H1 (cell line): ENCODE data around the gene ARHGEF4. TPM values are rescaled to one million over a fixed set of nuclear protein-coding genes. Genes with fewer than 3 reads are reported as not detected.

Source experiments
- BACH1 ChIP-seq: IDR thresholded peaks from 2 replicates; pipeline ENCODE4 v1.6.1; 2012; ENCODE audit warnings: low read length, improper control_type of control experiment
- CEBPB ChIP-seq: IDR thresholded peaks from 2 replicates; pipeline ENCODE4 v1.6.1; 2012; ENCODE audit warnings: low read depth, low read length
- CREB1 ChIP-seq: IDR thresholded peaks from 2 replicates; pipeline ENCODE4 v1.6.1; 2012; ENCODE audit warnings: inconsistent platforms
- CTBP2 ChIP-seq: IDR thresholded peaks from 2 replicates; pipeline ENCODE4 v1.7.0; 2011; ENCODE audit warnings: borderline replicate concordance, mild to moderate bottlenecking, moderate library complexity, mixed read lengths, low read length; ENCODE audit not compliant: insufficient read depth, insufficient read length
- EGR1 ChIP-seq: IDR thresholded peaks from 2 replicates; pipeline ENCODE4 v1.6.1; 2011; ENCODE audit warnings: low read depth, low read length, borderline replicate concordance
- RXRA ChIP-seq: IDR thresholded peaks from 2 replicates; pipeline ENCODE4 v1.6.1; 2011; ENCODE audit warnings: low read depth, mild to moderate bottlenecking, low read length, moderate library complexity; ENCODE audit not compliant: insufficient read depth
- SP2 ChIP-seq: IDR thresholded peaks from 2 replicates; pipeline ENCODE4 v1.6.1; 2012; ENCODE audit warnings: mild to moderate bottlenecking, low read length, inconsistent platforms
- SP4 ChIP-seq: IDR thresholded peaks from 2 replicates; pipeline ENCODE4 v1.6.1; 2012; ENCODE audit warnings: low read length, inconsistent platforms
- TAF7 ChIP-seq: optimal IDR thresholded peaks from 2 replicates; pipeline ENCODE3; 2011; ENCODE audit warnings: low read depth, mild to moderate bottlenecking, inconsistent platforms, low read length, moderate library complexity, borderline replicate concordance
- polyA plus RNA-seq, 7 experiments: library from polyadenylated mRNA; depleted of rRNA in 3 of 7; stranded (reverse) in 5 of 7; unstranded in 2 of 7; fragments of >200 nt in 5 of 7; fragments of 200-250 nt in 2 of 7; gene quantifications; 1 replicate in 5 of 7; 2 replicates in 1 of 7; 4 replicates in 1 of 7; pipeline versions ENCODE4 v1.2.1 to v1.2.3, GENCODE V29; 2011 to 2013; ENCODE audit warnings: missing spikeins in 2 of 7, mixed read lengths in 2 of 7
- total RNA-seq: library from RNA; stranded (reverse); fragmentation: NEBNext Ultra II Directional; extraction: Animal tissue kit (Norgen Biotek cat#: 25700); gene quantifications from 2 replicates; pipeline ENCODE4 v1.2.1, GENCODE V29; 2021

The ARHGEF4 gene
- total and polyA plus RNA-seq, 2 of the 8 experiments (the other 6 are each of a cell fraction or from before 2014, with no cell fraction given) = 10.6 to 14.6 TPM

GRCh38 chr2:131055169-131056065 lies 218.7 kb downstream of the ARHGEF4 start (continued):
- TF ChIP-seq EGR1 (no peak), TAF7 (no peak), CTBP2 (no peak), RXRA (no peak), BACH1 (no peak), SP4 (no peak), SP2 (no peak), CREB1 (no peak), CEBPB (no peak)
- TF ChIP-seq, all 59 proteins: peak for 0
